IPS-15b (cell line): ENCODE results near the gene NDP.
"Not testable (repeated sequence)": the region's sequence is repeated elsewhere in the genome, so short reads cannot be mapped to it uniquely, and the experiment has no call there.

ENCODE experiments used
- H3K27me3 ChIP-seq: one replicate; pipeline ENCODE4 v1.6.1; 2013; ENCODE audit warnings: low read length; ENCODE audit not compliant: control insufficient read depth, insufficient read depth
- H3K36me3 ChIP-seq: one replicate; pipeline ENCODE4 v1.6.1; 2013; ENCODE audit warnings: low read length; ENCODE audit not compliant: control insufficient read depth, insufficient read depth
- H3K4me1 ChIP-seq: one replicate; pipeline ENCODE4 v1.6.1; 2013; ENCODE audit warnings: mild to moderate bottlenecking, low read length; ENCODE audit not compliant: control insufficient read depth, insufficient read depth
- H3K4me3 ChIP-seq: one replicate; pipeline ENCODE4 v1.5.1; 2013; ENCODE audit warnings: low read depth, low read length
- H3K9ac ChIP-seq: one replicate; pipeline ENCODE4 v1.6.1; 2013; ENCODE audit warnings: low read depth, mild to moderate bottlenecking, low read length
- H3K9me3 ChIP-seq: one replicate; pipeline ENCODE4 v1.6.1; 2013; ENCODE audit warnings: mild to moderate bottlenecking, low read length; ENCODE audit not compliant: control insufficient read depth, insufficient read depth

NDP gene

DNA sequence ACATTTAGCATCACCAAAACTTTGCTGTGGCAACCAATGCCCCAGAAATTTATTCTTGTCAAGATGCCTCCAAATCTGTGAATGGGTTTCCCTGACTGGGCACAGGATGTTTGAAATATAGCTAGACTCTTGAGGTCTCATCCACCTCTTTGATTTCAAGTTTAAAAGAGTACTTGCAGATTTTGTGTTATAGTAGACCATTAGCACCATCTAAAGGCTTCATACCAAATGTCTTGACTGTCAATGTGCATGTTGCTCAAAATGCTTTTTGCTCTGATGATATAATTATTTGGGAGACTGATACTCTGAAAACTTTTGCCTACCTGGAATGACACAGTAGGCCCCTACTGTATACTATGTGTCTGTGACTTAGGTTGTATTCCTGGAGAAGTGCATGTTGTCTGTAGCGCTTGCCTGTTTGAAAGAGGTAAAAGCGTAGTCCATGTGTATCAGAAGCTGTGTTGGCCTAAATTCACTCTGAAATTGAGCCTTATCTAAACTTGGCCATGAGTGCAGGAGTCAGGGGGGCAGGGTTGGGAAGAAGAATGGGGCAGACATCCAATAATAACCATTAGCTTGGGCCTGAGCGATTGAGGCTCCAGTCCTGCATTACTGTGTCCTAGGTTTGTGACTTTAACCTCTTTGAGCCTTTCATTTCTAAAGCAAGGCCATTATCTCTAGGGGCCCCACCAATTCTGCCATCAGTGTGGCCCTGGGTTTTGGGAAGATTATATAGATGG lies 33.8 kb downstream of the NDP start:
- H3K9ac ChIP-seq, result no peak overlapping the region
- H3K9me3 ChIP-seq, result no peaks in the 10 kb centered on the region
- no peaks in the 10 kb centered on the region for H3K36me3 ChIP-seq
- no peak overlapping the region for H3K4me3 ChIP-seq
- H3K27me3 ChIP-seq, result no peaks in the 10 kb centered on the region
- no peaks in the 10 kb centered on the region for H3K4me1 ChIP-seq

DNA sequence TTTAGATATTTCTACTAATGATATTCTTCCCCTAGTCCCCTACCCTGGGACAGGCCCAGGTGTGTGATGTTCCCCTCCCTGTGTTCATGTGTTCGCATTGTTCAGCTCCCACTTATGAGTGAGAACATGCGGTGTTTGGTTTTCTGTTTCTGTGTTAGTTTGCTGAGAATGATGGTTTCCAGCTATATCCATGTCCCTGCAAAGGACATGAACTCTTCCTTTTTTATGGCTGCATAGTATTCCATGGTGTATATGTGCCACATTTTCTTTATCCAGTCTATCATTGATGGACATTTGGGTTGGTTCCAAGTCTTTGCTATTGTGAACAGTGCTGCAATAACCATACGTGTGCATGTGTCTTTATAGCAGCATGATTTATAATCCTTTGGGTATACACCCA lies 51.2 kb downstream of the NDP start:
- not testable (repeated sequence) for H3K4me1 ChIP-seq, H3K36me3 ChIP-seq, H3K9me3 ChIP-seq, H3K4me3 ChIP-seq, H3K27me3 ChIP-seq, H3K9ac ChIP-seq

DNA sequence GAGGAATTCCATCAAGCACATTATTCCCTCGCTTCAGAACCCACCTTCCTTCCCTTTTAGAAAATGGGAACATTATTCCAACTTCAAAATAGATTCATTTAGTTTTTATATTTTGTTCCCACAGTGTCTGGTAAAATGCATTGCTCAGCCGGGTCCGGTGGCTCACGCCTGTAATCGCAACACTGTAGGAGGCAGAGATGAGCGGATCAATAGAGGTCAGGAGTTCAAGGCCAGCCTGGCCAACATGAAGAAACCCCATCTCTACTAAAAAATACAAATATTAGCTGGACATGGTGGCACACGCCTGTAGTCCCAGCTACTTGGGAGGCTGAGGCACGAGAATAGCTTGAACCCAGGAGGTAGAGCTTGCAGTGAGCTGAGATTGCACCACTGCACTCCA lies 62.4 kb downstream of the NDP start:
- not testable (repeated sequence) for H3K4me1 ChIP-seq, H3K4me3 ChIP-seq, H3K9ac ChIP-seq, H3K27me3 ChIP-seq, H3K9me3 ChIP-seq, H3K36me3 ChIP-seq

DNA sequence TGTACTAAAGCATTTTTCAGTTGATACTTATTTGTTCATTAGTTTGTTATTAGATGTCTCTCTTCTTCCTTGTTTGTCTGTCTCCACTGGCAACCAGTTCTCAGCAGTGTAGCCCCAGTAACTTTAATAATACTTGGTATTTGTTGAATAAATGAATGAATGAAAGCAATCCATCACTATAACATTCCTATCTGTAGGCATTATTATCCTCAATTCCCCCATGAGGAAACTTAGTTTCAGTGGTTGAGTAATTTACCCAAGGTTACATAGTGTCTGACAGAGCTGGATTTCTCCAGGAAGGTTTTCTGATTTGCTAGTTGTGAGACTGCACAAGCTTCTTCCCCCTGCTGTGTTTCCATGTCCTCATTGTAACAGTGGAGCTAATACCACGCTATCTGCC lies 63.2 kb downstream of the NDP start:
- Histone ChIP-seq H3K9ac (no peak overlapping the region), H3K4me1 (no peaks in the 10 kb centered on the region), H3K4me3 (no peak overlapping the region), H3K36me3 (no peaks in the 10 kb centered on the region), H3K27me3 (no peaks in the 10 kb centered on the region), H3K9me3 (no peaks in the 10 kb centered on the region)

DNA sequence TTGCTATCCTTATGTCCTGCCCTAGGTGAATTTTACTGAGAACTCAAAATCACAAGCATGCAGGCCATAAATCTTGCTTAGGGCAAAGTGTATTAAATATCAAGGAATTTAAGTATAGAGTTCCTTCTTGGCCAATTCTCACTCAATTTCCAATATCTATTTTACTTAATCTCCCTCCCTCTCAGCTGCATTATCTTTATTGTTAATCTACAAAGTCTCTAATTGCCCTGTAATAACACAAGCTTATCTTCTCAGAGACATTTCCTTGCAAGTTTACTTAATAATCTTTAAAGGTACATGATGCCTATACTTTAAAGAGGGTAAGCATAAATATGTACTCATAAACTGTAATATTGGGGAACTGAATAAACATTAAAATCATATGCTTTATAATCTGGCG lies 64.0 kb downstream of the NDP start:
- H3K9me3 ChIP-seq, result no peaks in the 10 kb centered on the region
- H3K4me1 ChIP-seq, result no peaks in the 10 kb centered on the region
- no peaks in the 10 kb centered on the region for H3K36me3 ChIP-seq
- H3K9ac ChIP-seq, result no peak overlapping the region
- H3K27me3 ChIP-seq, result no peaks in the 10 kb centered on the region
- no peak overlapping the region for H3K4me3 ChIP-seq

DNA sequence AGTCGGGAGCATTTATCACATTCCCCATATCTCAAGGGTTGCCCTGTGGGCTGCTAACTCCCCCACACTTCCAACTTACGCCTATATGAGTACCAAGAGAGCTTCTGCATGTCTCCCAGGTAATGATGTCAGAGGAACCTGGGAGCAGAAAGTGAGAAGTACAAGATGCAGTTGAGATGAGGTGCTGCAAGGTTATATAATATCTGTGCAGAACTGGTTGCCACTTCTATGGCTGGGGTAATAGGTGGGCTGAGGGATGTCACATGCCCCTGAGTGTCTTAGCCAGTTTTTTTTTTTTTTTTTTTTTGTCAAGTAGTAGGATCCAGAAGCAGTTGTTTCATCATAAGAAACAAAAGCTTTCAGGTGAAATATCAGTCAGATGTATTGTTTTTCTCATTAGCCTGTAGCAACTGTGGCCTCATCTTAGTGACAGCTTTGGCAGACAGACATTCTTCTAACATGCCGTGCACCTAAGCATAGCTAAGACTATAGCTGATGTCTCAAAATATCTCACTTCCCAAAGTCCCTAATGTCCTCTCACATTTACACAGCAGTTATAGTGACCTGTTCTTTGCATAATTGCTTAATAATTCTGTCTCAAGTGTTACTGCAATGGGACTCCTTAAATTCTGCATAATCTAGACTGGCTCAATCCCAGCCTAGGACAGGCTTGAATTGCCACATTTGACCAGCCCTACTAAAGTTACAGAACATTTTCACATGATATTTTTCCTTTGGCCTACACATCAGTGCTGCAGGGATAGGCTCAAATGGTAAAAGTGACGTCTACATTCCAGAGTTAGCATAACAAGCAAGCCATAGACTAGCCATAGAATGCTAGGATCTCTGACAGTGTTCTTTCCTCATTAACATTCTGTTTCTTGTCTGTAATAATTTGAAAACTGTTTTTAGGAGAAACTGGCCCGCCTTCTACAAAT lies 73.0 kb downstream of the NDP start:
- Histone ChIP-seq H3K9ac (no peak overlapping the region), H3K4me1 (no peaks in the 10 kb centered on the region), H3K9me3 (no peaks in the 10 kb centered on the region), H3K36me3 (no peaks in the 10 kb centered on the region), H3K4me3 (no peak overlapping the region), H3K27me3 (no peaks in the 10 kb centered on the region)
